GM18502 (cell line): ENCODE data around the gene RGCC.
"Not testable (repeated sequence)": the region's sequence is repeated elsewhere in the genome, so short reads cannot be mapped to it uniquely, and the experiment has no call there.

ENCODE experiments used
- ATAC-seq: cut with Tn5 transposase; IDR thresholded peaks from one replicate; pipeline ENCODE4 v1.9.1; 2021; ENCODE audit warnings: mild to moderate bottlenecking; ENCODE audit not compliant: unreplicated experiment, poor library complexity

RGCC gene

GRCh38 chr13:41487222-41487621, 29.9 kb downstream of the RGCC start:
- no peak for ATAC-seq

DNA sequence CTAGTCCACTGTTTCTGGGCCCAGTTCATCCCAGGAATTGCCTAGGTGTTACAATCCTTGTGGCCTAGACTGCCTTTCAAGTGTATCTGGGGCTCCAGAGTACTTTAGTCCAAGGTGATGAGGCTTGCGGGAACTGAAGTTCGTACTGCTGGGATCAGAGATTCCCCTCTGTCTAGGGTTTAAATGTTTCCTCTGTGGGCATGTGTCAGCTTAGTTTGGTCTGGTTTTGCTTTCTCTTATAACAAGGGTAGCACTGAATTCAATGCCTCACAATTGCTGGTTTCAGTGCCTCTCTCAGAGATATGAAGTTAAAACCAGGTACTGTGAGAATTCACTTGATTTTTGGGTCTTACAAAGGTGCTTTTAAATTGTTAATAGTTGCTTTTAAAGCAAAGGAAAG, 30.8 kb downstream of the RGCC start:
- ATAC-seq = no peak

DNA sequence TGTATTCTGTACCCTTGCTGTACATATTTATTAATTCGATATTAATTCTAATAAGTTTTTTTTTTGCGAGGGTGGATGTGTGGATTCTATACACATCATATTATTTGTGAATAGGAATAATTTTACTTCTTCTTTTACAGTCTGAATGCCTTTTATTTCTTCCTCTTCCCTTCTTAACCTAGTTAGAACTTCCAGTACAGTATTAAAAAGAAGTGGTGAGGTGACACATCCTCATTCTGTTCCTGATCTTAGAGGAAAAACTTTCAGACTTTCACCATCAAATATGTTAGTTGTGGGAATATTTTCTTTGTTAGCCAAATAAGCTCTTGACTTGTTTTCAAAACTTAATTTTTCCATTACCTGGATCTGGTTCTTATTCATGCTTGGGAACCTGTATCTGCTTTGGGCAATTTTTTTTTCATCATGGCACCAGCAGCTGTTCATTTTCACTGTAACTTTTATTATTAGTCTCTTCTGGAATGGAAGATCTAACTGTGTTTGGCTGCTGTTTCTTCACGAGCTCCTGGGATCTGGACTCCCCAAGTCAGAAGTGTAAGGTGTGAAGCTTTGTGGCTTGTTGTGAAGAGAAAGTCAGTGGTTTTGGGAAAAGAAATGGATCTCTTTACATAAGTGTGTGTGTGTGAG, 33.1 kb downstream of the RGCC start:
- ATAC-seq = no peak

DNA sequence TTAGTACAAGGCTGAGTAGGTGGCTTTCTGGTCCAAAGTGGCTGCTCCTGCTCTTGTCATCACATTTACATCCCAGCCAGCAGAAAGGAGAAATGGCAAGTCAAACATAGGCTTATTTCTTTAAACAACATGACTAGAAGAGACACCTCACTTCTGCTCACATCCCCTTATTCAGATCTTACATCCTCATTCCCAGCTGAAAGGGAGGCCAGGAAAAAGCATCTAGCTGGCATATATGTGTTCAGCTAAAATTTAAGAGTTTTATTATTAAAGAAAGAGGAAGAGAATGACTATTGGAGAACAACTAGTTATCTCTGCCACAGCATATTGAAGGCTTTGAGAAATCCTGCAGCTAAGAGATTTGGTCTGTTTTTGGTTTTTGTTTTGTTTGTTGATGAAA, 34.1 kb downstream of the RGCC start:
- no peak for ATAC-seq

GRCh38 chr13:41492432-41493260, 35.3 kb downstream of the RGCC start:
- ATAC-seq = peak; percentile 68

DNA sequence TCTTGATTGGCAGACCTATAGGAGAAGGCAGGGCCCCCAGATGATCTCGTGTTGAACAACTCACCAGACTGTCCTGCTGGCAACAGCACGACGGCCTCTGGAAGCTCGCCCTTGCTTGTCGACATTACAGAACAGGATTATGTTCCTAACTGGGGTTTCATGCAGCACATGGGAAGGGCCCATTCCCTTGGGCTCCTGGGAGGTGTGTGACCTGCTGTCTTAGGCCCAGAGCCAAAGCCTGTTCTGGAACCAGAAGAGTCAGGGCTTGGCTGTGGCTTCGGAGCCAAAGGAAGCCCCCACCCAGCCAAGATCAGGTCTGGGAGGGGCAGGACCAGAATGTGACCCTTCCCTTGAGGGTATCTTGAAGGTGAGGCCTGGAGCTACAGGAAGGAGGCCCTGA, 36.9 kb downstream of the RGCC start:
- no peak for ATAC-seq

- no peak for ATAC-seq
Observed at GRCh38 chr13:41495044-41495443, 37.7 kb downstream of the RGCC start.

- no peak for ATAC-seq
Observed at GRCh38 chr13:41496420-41497234, 39.3 kb downstream of the RGCC start.

DNA sequence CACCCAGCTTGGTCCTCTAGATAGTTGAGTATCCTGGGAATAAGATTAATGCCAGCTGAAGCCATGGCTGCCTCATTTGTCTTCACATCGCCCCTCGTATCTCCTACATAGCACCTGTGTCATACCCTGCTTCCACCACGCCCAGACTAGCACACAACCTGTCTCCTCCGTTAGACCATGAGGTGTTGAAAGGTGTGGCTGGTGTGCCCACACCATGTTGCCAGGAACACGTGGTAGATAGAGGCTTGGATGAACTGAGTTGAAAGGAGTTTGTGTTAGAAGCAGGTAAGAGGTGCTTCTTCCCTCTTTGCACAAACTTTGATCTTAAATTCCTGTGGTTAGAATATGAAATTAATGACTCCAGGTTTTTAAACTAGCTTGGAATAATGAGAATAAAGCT, 40.1 kb downstream of the RGCC start:
- ATAC-seq = no peak

DNA sequence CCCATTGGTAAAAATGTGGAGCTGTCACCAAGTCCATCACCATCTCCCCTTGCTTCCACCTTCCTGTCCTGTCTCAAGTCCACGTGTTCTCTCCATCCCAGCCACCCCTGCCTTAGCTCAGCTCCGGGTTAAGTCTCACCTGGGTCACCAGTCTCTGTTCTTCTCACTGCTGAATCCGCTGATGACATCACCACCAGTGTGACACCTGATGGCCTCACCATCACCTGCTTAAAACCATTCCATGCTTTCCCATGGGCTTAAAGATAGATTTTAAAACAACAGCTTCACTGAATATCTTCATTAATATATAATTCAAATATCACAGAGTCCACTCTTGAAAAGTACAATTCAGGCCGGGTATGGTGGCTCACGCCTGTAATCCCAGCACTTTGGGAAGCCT, 42.1 kb downstream of the RGCC start:
- ATAC-seq = no peak

DNA sequence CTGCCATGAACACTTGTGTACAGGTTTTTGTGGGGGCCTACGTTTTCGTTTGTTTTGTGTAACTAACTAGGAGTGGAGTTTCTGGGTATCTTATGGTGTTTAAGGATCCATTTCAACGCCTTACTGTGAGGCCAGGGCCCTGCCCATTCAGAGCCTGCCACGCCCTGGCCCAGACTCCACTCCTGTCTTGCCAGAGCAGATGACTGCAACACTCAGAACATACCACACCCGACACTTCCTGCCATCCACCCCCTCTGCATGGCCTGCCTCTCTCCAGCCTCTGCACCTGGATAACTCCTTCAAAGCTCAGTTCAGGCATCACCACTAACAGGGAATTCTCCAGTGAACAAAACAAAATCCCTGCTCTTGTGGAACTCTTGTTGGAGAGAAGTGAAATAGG, 43.2 kb downstream of the RGCC start:
- ATAC-seq = peak; percentile 53

- ATAC-seq = no peak
Observed at GRCh38 chr13:41501281-41501680, 43.9 kb downstream of the RGCC start.

- peak; percentile 6 for ATAC-seq
Observed at GRCh38 chr13:41502031-41502430, 44.7 kb downstream of the RGCC start.

- ATAC-seq = peak; percentile 81
Observed at GRCh38 chr13:41502673-41503072, 45.3 kb downstream of the RGCC start.

GRCh38 chr13:41503356-41503755, 46.0 kb downstream of the RGCC start:
- no peak for ATAC-seq

- not testable (repeated sequence) for ATAC-seq
Observed at GRCh38 chr13:41504657-41505056, 47.3 kb downstream of the RGCC start.

GRCh38 chr13:41505209-41505835, 48.0 kb downstream of the RGCC start:
- no peak for ATAC-seq

DNA sequence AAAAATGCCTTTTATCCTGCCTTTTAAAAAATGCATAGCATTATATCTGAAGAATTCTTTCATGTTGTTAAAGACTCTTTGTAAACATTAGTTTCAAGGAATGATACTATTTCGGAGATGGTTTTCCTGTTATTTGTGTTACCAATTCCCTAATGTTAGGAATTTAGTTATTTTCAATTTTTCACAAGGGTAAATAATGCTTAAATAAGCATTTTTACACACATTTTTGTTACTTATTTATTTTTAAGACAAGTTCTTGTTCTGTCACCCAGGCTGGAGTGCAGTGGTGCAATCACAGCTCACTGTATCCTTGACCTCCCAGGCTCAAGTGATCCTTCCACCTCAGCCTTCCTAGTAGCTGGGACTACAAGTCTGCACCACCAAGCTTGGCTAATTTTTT, 49.0 kb downstream of the RGCC start:
- no peak for ATAC-seq

DNA sequence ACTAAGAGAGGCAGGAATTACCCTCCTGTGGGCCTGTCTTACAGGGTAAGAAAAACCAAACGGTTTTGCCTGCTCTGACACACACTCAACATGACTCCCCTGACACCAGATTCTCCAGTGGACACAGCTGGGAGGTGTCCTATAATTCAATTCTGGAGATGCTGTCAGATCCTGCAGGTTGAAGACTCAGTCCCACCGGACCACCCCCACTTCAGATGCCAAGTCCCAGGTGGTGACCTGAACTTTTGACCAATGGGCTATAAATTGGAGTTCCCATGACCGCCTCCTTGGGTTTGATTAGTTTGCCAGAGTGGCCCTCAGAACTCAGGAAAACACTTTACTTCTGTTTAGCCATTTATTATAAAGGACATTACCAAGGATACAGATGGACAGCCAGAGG, 52.6 kb downstream of the RGCC start:
- ATAC-seq = no peak

- ATAC-seq = no peak
Observed at GRCh38 chr13:41511827-41512226, 54.5 kb downstream of the RGCC start.

GRCh38 chr13:41512441-41512840, 55.1 kb downstream of the RGCC start:
- no peak for ATAC-seq
